Measurements from ENCODE around the gene DYNLL1. TPM values are rescaled to one million over a fixed set of nuclear protein-coding genes. Genes with fewer than 3 reads are reported as not detected.

The DYNLL1 gene
- total and polyA plus RNA-seq, 2 experiments from 2014 or later = 186 to 546 TPM

DNA sequence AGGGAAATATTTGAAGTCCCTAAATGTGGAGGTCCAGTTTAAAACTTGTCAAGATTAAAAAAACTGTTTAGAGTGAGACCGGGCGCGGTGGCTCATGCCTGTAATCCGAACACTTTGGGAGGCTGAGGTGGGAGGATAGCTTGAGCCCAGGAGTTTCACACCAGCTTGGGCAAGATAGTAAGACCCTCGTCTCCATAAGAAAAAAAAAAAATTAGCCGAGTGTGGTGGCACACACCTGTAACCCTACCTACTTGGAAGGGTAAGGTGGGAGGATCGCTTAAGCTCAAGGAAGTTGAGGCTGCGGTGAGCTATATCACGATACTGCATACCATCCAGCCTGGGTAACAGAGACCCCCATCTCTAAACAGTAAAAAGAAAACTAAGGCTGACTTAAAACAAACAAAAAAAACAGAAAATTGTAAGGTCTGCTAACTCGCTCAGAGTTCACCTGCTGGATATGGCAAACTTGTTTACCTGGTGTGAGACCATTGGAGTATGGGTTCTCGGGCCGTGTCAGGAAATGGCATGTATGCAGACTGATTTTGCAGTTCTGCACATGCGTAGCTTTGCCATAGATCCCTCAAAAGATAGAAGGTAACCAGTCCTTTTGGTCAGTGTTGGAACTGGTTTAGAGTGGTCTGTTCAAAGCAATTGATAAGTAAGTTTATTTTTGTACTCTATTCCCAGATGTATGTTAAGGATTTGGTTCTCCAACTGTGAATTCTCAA, 40.3 kb downstream of the DYNLL1 start:
- TF ChIP-seq CTCF (IDR thresholded peaks at IDR 0.05; ENCODE audit: low read depth, low read length) = no peak
- Histone ChIP-seq H3K4me3 (peak overlapping the region; percentile 89), H3K27ac (no peak overlapping the region), H3K4me1 (ENCODE audit: low read depth) (peaks cover 51% of the 10 kb centered on the region), H3K36me3 (no peaks in the 10 kb centered on the region), H3K27me3 (no peaks in the 10 kb centered on the region), H3K9me3 (ENCODE audit: low read depth) (no peaks in the 10 kb centered on the region)
- no peak for DNase-seq (ENCODE audit: low read depth in 1 of 2, low spot score in 1 of 2)

GRCh38 chr12:120537856-120538220, 41.9 kb downstream of the DYNLL1 start:
- Histone ChIP-seq H3K4me3 (peak overlapping the region; percentile 10), H3K36me3 (no peaks in the 10 kb centered on the region), H3K27me3 (no peaks in the 10 kb centered on the region), H3K4me1 (ENCODE audit: low read depth) (peaks cover 51% of the 10 kb centered on the region), H3K9me3 (ENCODE audit: low read depth) (no peaks in the 10 kb centered on the region), H3K27ac (peak overlapping the region; percentile 94)
- TF ChIP-seq CTCF (IDR thresholded peaks at IDR 0.05; ENCODE audit: low read depth, low read length) = no peak
- no peak for DNase-seq (ENCODE audit: low read depth in 1 of 2, low spot score in 1 of 2)

- Histone ChIP-seq H3K9me3 (ENCODE audit: low read depth) (no peaks in the 10 kb centered on the region), H3K36me3 (no peaks in the 10 kb centered on the region), H3K27ac (peak overlapping the region; percentile 94), H3K4me1 (ENCODE audit: low read depth) (peaks cover 51% of the 10 kb centered on the region), H3K27me3 (no peaks in the 10 kb centered on the region), H3K4me3 (peak overlapping the region; percentile 13)
- DNase-seq (ENCODE audit: low read depth in 1 of 2, low spot score in 1 of 2) = peak; percentile 66 to 71
- no peak for TF ChIP-seq CTCF (IDR thresholded peaks at IDR 0.05; ENCODE audit: low read depth, low read length)
These were observed 42.6 kb downstream of the DYNLL1 start for GRCh38 chr12:120538281-120539156.

GRCh38 chr12:120539303-120539702, 43.4 kb downstream of the DYNLL1 start:
- no peak for TF ChIP-seq CTCF (IDR thresholded peaks at IDR 0.05; ENCODE audit: low read depth, low read length)
- no peaks in the 10 kb centered on the region for H3K9me3 ChIP-seq (ENCODE audit: low read depth)
- no peaks in the 10 kb centered on the region for H3K27me3 ChIP-seq
- DNase-seq (ENCODE audit: low read depth in 1 of 2, low spot score in 1 of 2) = peak in 1 of 2 donors; percentile 29
- H3K27ac ChIP-seq = peak overlapping the region; percentile 94
- H3K4me1 ChIP-seq (ENCODE audit: low read depth) = peaks cover 51% of the 10 kb centered on the region
- no peak overlapping the region for H3K4me3 ChIP-seq
- no peaks in the 10 kb centered on the region for H3K36me3 ChIP-seq

DNA sequence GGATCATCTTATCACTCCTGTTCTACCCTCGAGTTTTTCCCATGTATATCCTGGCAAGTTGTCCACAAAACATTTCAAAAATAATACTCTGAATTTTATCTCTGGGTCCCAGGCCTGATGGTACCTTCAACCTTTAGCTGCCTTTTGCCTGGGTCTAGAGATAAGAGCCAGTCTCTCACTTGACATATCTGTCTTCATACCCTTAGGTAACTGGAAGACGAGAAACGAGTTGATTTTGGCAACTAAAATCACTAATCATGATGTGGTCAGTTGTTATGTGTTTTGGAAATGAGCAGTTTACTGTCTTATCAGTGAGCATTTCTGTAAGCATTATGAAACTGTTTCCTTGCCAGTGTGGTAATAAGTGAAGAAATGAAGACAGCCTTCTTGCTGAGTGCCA, 44.5 kb downstream of the DYNLL1 start:
- no peaks in the 10 kb centered on the region for H3K9me3 ChIP-seq (ENCODE audit: low read depth)
- no peak overlapping the region for H3K4me3 ChIP-seq
- H3K27me3 ChIP-seq = no peaks in the 10 kb centered on the region
- TF ChIP-seq CTCF (IDR thresholded peaks at IDR 0.05; ENCODE audit: low read depth, low read length) = no peak
- H3K27ac ChIP-seq = peak overlapping the region; percentile 94
- H3K36me3 ChIP-seq = no peaks in the 10 kb centered on the region
- DNase-seq (ENCODE audit: low read depth in 1 of 2, low spot score in 1 of 2) = peak in 1 of 2 donors; percentile 90
- H3K4me1 ChIP-seq (ENCODE audit: low read depth) = peaks cover 50% of the 10 kb centered on the region

Measured in cardiac muscle cell (in vitro differentiated cells and primary cell).